ENCODE measurements around the gene PRLR.

Gene PRLR

DNA sequence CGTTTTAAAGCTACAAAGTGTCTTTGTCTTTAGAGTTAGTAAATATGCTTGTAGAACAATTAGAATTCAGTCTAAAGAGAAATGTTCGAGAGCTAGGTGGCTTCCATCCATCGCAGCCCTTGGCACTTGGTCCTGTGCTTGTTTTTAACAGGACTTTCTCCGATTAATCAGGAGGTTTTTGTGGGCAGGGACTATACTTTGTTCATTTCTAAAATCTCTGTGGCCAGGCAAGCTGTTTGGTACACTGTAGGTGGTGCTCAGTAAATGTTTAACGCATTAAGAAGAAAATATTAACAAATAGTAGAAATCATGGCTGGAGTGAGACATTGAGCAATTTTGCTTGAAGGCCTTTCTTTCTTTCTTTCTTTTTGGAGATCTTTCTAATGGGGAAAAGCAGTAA, 203.3 kb downstream of the PRLR start:
- no peak for DNase-seq

- no peak for DNase-seq
Observed at GRCh38 chr5:35026280-35026840, 203.9 kb downstream of the PRLR start.

DNA sequence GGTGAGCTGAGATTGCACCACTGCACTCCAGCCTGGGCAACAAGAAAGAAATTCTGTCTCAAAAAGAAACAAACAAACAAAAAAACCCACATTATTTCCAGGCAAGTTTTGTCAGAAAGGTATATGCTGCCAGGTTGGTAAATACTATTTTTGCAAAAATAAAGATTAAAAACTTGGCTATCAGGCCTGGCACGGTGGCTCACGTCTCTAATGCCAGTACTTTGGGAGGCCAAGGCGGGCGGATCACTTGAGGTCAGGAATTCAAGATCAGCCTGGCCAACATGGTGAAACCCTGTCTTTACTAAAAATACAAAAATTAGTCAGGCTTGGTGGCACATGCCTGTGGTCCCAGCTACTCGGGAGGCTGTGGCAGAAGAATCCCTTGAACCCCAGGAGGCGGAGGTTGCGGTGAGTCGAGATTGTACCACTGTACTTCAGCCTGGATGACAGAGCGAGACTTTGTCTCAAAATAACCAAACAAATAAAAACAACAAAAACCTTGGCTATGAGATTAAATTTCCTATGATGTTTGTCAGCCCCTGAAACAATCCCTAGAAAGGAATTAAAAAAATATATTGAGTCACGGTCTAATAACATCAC, 205.3 kb downstream of the PRLR start:
- no peak for DNase-seq

- no peak for DNase-seq
Observed at GRCh38 chr5:35023391-35024178, 206.7 kb downstream of the PRLR start.

DNA sequence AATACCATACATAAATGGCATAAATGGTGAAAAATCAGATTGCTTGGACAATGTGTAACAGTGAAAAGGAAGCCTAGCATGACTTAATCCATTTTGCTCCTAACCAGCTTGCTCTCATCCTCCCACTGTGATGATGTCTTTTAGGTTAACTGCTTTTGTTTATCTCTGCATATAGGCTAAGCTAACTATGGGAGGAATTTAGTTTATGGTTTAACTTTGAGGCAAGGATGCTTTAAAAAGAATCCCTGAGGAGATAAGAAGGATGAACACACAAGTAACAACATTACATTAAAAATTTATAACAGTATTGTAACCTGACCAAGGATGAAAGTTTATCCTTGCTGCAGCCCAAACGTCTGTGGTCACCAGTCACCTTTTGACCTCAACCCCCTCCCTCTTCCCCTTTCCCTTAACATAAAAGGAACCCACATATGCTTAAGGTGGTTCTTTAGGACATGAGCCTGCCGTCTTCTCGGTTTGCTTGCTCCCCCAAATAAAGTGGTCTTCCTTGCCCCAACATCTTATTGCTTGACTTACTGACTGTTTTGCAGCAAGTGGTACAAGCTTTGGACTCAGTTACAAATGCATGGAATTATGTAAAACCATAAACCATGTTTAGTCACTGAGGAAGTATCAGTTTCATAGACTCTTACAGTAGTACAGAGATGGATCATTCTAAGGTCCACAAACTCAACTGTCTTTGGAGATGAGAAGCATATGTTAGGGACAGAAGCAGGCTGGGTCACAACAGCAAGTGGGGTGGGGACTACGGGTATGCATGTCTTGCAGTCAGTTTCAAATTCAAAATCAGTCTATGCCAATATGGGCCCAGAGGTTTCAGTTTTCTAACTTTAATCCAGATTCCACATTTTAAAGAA, 213.9 kb downstream of the PRLR start:
- no peak for DNase-seq

GRCh38 chr5:35015063-35015462, 215.2 kb downstream of the PRLR start:
- no peak for DNase-seq

GRCh38 chr5:35012796-35013195, 217.5 kb downstream of the PRLR start:
- DNase-seq, result no peak

DNA sequence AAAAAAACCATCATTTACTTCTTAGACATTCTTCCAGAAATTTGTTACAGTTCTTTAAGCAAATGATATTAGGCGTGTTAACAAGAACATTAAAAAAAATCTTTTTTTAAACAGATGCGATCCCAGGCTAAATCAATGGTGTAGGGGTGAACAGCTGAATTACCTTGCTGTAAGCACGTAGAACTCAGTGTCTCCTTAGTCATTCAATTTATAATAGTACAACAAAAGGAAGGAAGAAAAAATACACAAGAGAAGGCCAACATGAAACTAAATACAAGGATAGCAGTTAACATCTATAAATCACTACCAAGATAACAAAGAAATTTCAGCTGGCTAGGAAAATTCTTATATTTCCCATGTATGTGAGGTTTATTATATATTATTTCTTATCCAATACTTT, 217.9 kb downstream of the PRLR start:
- no peak for DNase-seq

DNA sequence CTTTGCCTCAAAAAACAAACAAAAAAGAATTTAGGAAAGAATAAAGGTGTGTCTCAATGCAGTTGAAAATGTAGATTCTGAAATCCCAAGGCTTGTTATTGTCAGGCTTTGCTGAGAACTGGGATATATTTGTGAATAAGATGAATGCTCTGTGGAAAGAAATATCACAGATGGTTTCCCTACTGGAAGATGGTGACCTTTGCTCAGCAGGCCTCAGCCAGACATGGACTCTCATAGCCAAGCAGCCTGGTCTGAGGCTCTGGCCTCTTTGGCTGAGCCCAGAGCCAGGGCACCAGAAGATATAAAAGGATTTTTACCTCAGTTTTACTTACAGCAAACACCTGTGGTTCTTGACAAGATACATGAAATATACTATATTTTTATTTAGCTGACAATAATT, 219.6 kb downstream of the PRLR start:
- DNase-seq, result no peak

DNA sequence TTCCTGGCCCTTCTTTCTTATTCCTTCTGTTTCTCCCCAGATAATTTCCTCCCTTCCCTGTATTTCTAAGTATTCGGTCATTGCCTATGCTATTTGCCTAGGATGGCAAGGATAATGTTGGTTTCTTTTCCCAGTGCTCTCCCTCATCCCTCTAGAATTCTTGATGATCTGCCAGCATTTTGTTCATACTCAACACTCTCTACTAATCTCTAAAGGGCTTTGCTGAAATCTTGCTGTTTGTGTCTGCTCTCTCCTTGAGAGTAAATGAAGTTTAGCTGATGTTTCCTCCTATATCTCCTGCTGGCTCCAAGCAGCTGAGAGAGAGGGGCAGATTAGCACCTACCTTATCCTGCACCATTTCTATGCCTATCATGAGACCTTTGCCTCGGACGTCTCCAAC, 220.6 kb downstream of the PRLR start:
- no peak for DNase-seq

GRCh38 chr5:35009019-35009418, 221.3 kb downstream of the PRLR start:
- DNase-seq, result no peak

DNA sequence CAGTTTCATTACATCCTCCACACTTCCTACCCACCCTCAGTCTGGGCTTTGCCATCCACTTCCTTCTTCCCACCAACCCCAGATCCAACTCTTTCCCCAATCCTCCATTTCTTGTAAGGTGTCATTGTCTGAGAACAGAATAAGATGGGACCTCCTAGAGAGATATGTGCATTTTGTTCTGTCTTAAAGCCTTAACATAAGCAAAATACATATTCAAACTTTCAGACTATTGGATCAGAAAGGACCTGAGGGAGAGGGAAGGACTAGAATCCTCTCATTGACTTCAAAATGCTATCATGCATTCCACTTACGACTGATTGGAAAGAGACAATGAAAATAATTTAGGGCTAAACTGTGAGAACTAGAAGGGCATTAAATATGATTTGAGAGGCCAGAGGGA, 225.5 kb downstream of the PRLR start:
- no peak for DNase-seq

- DNase-seq, result no peak
Observed at GRCh38 chr5:35004200-35004599, 226.1 kb downstream of the PRLR start.

DNA sequence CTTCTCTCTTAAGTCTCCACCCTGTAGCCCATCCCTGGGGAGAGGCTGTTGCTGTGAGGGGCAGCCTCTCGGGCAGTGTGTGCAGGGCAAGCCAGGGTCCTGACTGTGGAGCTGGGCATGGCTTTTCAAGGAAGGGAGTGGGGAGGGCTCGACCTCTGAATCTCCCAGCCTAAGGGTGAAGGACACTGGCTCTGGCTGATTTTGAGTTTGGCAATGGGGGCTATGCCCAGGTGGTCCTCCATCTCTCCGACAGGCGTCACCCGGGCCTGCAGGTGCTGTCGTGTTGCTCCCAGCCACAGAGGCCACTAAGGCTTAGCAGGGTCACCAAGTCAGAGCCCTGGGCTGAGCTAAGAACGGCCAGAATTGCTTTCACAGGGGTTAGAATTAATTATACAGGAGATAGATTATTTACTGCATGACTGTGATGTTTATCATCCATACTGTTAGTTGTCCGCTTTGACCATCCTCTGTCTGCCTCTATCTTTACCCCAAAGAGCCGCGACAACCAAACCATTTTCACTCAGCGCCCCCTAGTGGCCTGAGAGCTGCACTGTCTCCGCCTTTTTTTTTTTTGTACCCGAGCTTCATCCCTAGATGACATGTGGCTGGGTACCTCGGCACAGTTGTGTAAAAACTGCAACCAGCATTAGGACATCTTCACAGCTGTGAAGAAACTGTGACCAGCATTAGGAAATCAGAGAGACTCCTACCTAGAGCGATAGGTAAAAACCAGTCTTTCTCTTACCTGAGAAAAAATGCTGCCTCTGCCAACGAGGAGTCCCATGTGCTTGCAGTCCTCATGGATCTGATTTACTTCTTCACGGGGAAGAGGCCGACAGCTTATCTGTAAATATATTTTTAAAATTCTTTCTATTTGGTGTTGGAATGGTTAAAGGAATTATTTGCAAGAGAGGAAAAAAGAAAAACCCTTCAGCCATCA, 227.0 kb downstream of the PRLR start:
- peak; percentile 16 for DNase-seq

- no peak for DNase-seq
Observed at GRCh38 chr5:35002459-35002858, 227.8 kb downstream of the PRLR start.

DNA sequence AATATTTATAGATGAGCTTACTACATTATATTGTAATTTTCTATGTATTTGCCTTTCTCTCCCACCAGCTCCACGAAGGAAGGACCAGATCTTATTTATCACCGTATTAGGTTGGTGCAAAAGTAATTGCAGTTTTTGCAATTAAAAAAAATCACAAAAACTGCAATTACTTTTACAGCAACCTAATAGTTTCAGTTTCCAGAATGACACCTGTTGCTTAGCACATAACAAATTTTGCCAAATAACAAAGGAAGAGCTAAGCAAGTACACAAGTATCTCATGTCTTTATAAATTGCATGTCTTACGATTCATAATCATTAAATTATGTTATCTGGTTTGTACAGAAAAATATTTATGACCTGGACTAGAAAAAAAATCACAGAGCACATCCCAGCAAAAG, 228.4 kb downstream of the PRLR start:
- DNase-seq, result no peak
